Endothelial cell of umbilical vein (primary cell): Measurements from ENCODE around the gene DGCR2.
"Not testable (repeated sequence)": the region's sequence is repeated elsewhere in the genome, so short reads cannot be mapped to it uniquely, and the experiment has no call there.

Source experiments
- CTCF ChIP-seq, 2 donors: IDR thresholded peaks; 1 replicate in 1 of 2; 2 replicates in 1 of 2; pipeline ENCODE4 v1.5.1; 2011; ENCODE audit warnings: low read length in 2 of 2, mild to moderate bottlenecking in 2 of 2, moderate library complexity in 2 of 2, control low read depth in 1 of 2, inconsistent platforms in 1 of 2, low read depth in 1 of 2; ENCODE audit not compliant: insufficient read depth in 1 of 2; ENCODE audit errors: extremely low read depth in 1 of 2
- EZH2 ChIP-seq: IDR thresholded peaks from 2 replicates; pipeline ENCODE4 v1.6.1; 2012; ENCODE audit warnings: borderline replicate concordance, low read depth, mild to moderate bottlenecking, moderate library complexity, low read length, inconsistent platforms; ENCODE audit not compliant: severe bottlenecking
- GATA2 ChIP-seq: IDR thresholded peaks from 2 replicates; pipeline ENCODE4 v1.7.0; 2011; ENCODE audit warnings: low read depth, mild to moderate bottlenecking, moderate library complexity, mixed read lengths, low read length; ENCODE audit not compliant: insufficient read length, insufficient read depth
- JUN ChIP-seq: IDR thresholded peaks from 2 replicates; pipeline ENCODE4 v1.6.1; 2011; ENCODE audit warnings: borderline replicate concordance, low read depth; ENCODE audit not compliant: insufficient read length, insufficient read depth
- MYC ChIP-seq: IDR thresholded peaks from one replicate; pipeline ENCODE4 v1.6.1; 2011; ENCODE audit warnings: mild to moderate bottlenecking, low read depth, low read length
- POLR2A ChIP-seq: IDR thresholded peaks from 2 replicates; pipeline ENCODE4 v1.6.1; 2012; ENCODE audit warnings: low read depth, mild to moderate bottlenecking, control low read depth, low read length
- POLR2AphosphoS5 ChIP-seq: IDR thresholded peaks from 2 replicates; pipeline ENCODE4 v1.6.1; 2012; ENCODE audit warnings: low read depth, mild to moderate bottlenecking, control low read depth, low read length, moderate library complexity; ENCODE audit not compliant: insufficient read depth

- not testable (repeated sequence) for TF ChIP-seq CTCF (IDR thresholded peaks at IDR 0.05; ENCODE audit: extremely low read depth in 1 of 2, insufficient read depth in 1 of 2, low read depth in 1 of 2, low read length in 2 of 2); JUN; MYC; POLR2A; GATA2; POLR2AphosphoS5
- peak; percentile 45 for TF ChIP-seq EZH2
Measured at GRCh38 chr22:19029113-19030103, 92.8 kb downstream of the DGCR2 start.
